SK-N-SH (cell line): Measurements from ENCODE around the gene ZNF511.

ENCODE experiments used
- CTCF ChIP-seq: fragments of 200-600 bp; sonication (generic); IDR thresholded peaks from 2 replicates; pipeline ENCODE4 v1.6.1; 2017; ENCODE audit warnings: antibody characterized with exemption, mild to moderate bottlenecking, moderate library complexity
- EP300 ChIP-seq, 2 experiments: IDR thresholded peaks; 2 replicates each; pipeline versions ENCODE4 v1.4.0 to v1.6.1; 2012; ENCODE audit warnings: borderline replicate concordance in 1 of 2, low read depth in 1 of 2, low read length in 1 of 2
- EZH2phosphoT487 ChIP-seq: fragments of 200-600 bp; sonication (generic); IDR thresholded peaks from 2 replicates; pipeline ENCODE4 v1.6.1; 2017; ENCODE audit warnings: low read depth, mixed run types, mild to moderate bottlenecking, antibody characterized with exemption, moderate library complexity, borderline replicate concordance
- GABPA ChIP-seq: IDR thresholded peaks from 2 replicates; pipeline ENCODE4 v1.4.0; 2012; ENCODE audit warnings: low read depth, mild to moderate bottlenecking
- GATA2 ChIP-seq: sonication (generic); formaldehyde crosslinking; IDR thresholded peaks from 2 replicates; pipeline ENCODE4 v1.5.0; 2020; ENCODE audit warnings: mild to moderate bottlenecking, missing genetic modification reagents
- NRF1 ChIP-seq: IDR thresholded peaks from 2 replicates; pipeline ENCODE4 v1.6.1; 2012; ENCODE audit warnings: low read depth, mild to moderate bottlenecking, low read length
- POLR2AphosphoS5 ChIP-seq: IDR thresholded peaks from 2 replicates; pipeline ENCODE4 v1.6.1; 2012; ENCODE audit warnings: low read depth, low read length
- RFX5 ChIP-seq: IDR thresholded peaks from 2 replicates; pipeline ENCODE4 v1.6.1; 2012; ENCODE audit warnings: mild to moderate bottlenecking, improper control_type of control experiment, low read length
- RXRA ChIP-seq: IDR thresholded peaks from 2 replicates; pipeline ENCODE4 v1.4.0; 2012; ENCODE audit warnings: low read depth, mild to moderate bottlenecking, borderline replicate concordance
- SMC3 ChIP-seq: IDR thresholded peaks from 2 replicates; pipeline ENCODE4 v1.6.1; 2012; ENCODE audit warnings: low read depth, low read length, improper control_type of control experiment
- TEAD4 ChIP-seq: IDR thresholded peaks from 2 replicates; pipeline ENCODE4 v1.4.0; 2012; ENCODE audit warnings: mild to moderate bottlenecking, borderline replicate concordance; ENCODE audit not compliant: insufficient read depth
- TF ChIP-seq, protein P1 (sequence below): IDR thresholded peaks from 2 replicates; pipeline ENCODE4 v1.4.0; 2012; ENCODE audit warnings: low read depth, borderline replicate concordance
- TF ChIP-seq, protein P2 (sequence below): IDR thresholded peaks from 2 replicates; pipeline ENCODE4 v1.4.0; 2012; ENCODE audit warnings: low read depth

DNA sequence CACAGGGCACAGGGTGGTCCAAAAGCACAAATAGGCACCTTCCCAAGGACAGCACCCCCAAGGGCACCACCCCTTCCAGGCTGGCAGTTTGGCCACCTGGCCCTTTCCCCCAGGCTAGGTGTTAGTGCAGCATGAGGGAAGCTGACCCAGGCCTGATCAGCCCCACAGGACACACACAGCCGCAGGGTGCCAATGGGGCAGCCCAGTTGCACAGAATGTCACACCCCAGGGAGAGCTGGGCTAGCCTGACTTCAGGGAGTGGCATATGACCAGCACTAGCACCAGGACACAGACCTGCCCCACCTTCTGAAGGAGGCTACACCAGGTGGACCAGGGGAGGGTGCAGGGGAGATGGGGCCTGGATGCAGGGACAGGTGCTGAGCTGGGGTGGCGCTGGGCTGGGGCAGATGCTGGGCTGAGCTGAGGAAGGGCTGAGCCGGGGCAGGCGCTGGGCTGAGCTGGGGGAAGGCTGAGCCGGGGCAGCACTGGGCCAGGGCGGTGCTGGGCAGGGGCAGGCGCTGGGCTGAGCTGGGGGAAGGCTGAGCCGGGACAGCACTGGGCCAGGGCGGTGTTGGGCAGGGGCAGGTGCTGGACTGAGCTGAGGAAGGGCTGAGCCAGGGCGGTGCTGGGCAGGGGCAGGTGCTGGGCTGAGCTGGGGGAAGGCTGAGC lies 28.2 kb upstream of the ZNF511 start:
- TF ChIP-seq POLR2AphosphoS5 (no peak), CTCF (no peak), EZH2phosphoT487 (no peak), GABPA (no peak), EP300 (IDR thresholded peaks at IDR 0.05; ENCODE audit: borderline replicate concordance in 1 of 2, low read depth in 1 of 2, low read length in 1 of 2) (no peak), GATA2 (CRISPR knock-in tag) (no peak), SMC3 (no peak), TEAD4 (no peak), RXRA (no peak), RFX5 (no peak), NRF1 (no peak)
- TF ChIP-seq, protein P1, sequence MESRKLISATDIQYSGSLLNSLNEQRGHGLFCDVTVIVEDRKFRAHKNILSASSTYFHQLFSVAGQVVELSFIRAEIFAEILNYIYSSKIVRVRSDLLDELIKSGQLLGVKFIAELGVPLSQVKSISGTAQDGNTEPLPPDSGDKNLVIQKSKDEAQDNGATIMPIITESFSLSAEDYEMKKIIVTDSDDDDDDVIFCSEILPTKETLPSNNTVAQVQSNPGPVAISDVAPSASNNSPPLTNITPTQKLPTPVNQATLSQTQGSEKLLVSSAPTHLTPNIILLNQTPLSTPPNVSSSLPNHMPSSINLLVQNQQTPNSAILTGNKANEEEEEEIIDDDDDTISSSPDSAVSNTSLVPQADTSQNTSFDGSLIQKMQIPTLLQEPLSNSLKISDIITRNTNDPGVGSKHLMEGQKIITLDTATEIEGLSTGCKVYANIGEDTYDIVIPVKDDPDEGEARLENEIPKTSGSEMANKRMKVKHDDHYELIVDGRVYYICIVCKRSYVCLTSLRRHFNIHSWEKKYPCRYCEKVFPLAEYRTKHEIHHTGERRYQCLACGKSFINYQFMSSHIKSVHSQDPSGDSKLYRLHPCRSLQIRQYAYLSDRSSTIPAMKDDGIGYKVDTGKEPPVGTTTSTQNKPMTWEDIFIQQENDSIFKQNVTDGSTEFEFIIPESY: no peak
- TF ChIP-seq, protein P2, sequence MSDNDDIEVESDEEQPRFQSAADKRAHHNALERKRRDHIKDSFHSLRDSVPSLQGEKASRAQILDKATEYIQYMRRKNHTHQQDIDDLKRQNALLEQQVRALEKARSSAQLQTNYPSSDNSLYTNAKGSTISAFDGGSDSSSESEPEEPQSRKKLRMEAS: no peak
